ENCODE measurements around the gene TBCA. TPM values are rescaled to one million over a fixed set of nuclear protein-coding genes. Genes with fewer than 3 reads are reported as not detected.
A peak's percentile ranks its signal among the peaks of the same experiment; 100 is the strongest.

The TBCA gene
- total RNA-seq, 1 experiment from 2014 or later: 327 TPM

GRCh38 chr5:77698920-77699319 is 77.2 kb downstream of the TBCA start:
- no peak for DNase-seq (ENCODE audit: low spot score)
- Mint-ChIP-seq H3K36me3 (peaks cover 23% of the 10 kb centered on the region), H3K9me3 (peaks cover 13% of the 10 kb centered on the region; the same call in 1 of the 2 replicates), H3K4me1 (peaks cover 29% of the 10 kb centered on the region), H3K4me3 (no peak overlapping the region), H3K27me3 (ENCODE audit: low read depth) (no peaks in the 10 kb centered on the region), H3K27ac (peak overlapping the region; percentile 39; the same call in 1 of the 2 replicates)
- CTCF ChIA-PET: no interaction called here
- TF ChIP-seq NFATC4 (CRISPR knock-in tag; IDR thresholded peaks at IDR 0.05): no peak
- no peak for TF ChIP-seq ZNF671 (CRISPR knock-in tag; IDR thresholded peaks at IDR 0.05)
- TF ChIP-seq ZNF138 (CRISPR knock-in tag; conservative IDR thresholded peaks at IDR 0.05): no peak
- TF ChIP-seq ZNF219 (CRISPR knock-in tag; IDR thresholded peaks at IDR 0.05; ENCODE audit: borderline replicate concordance): no peak
- TF ChIP-seq IRF2 (CRISPR knock-in tag; IDR thresholded peaks at IDR 0.05; ENCODE audit: borderline replicate concordance, low read depth): no peak
- no peak for TF ChIP-seq ZNF232 (CRISPR knock-in tag; IDR thresholded peaks at IDR 0.05)
- TF ChIP-seq ATF1 (CRISPR knock-in tag; IDR thresholded peaks at IDR 0.05): no peak
- no peak for TF ChIP-seq FOXP1 (CRISPR knock-in tag; IDR thresholded peaks at IDR 0.05; ENCODE audit: borderline replicate concordance)
- no peak for TF ChIP-seq ZNF281 (CRISPR knock-in tag; IDR thresholded peaks at IDR 0.05)
- TF ChIP-seq OVOL2 (CRISPR knock-in tag; IDR thresholded peaks at IDR 0.05; ENCODE audit: borderline replicate concordance): no peak
- no peak for TF ChIP-seq PREB (CRISPR knock-in tag; IDR thresholded peaks at IDR 0.05; ENCODE audit: borderline replicate concordance)
- TF ChIP-seq ZNF416 (CRISPR knock-in tag; IDR thresholded peaks at IDR 0.05): no peak
- no peak for TF ChIP-seq RELA (CRISPR knock-in tag; IDR thresholded peaks at IDR 0.05; ENCODE audit: borderline replicate concordance)
- TF ChIP-seq RORB (CRISPR knock-in tag; IDR thresholded peaks at IDR 0.05): no peak
- TF ChIP-seq GRHL2 (CRISPR knock-in tag; IDR thresholded peaks at IDR 0.05; ENCODE audit: insufficient replicate concordance, severe bottlenecking): no peak
- TF ChIP-seq IRF1 (CRISPR knock-in tag; IDR thresholded peaks at IDR 0.05): no peak
- no peak for ATAC-seq
- POLR2A ChIA-PET: interaction anchor here (0.6 kb wide), 1 partner anchor 36 kb away, joined by 4 read pairs; no protein-coding TSS in a partner anchor

GRCh38 chr5:77697692-77698091 is 78.4 kb downstream of the TBCA start:
- Mint-ChIP-seq H3K27ac (no peak overlapping the region), H3K9me3 (peaks cover 13% of the 10 kb centered on the region; the same call in 1 of the 2 replicates), H3K4me1 (peaks cover 29% of the 10 kb centered on the region), H3K4me3 (no peak overlapping the region), H3K36me3 (peaks cover 16% of the 10 kb centered on the region), H3K27me3 (ENCODE audit: low read depth) (no peaks in the 10 kb centered on the region)
- CTCF ChIA-PET: no interaction called here
- POLR2A ChIA-PET: no interaction called here
- peak; percentile 89 for TF ChIP-seq ZNF121 (CRISPR knock-in tag; IDR thresholded peaks at IDR 0.05)
- TF ChIP-seq ZNF219 (CRISPR knock-in tag; IDR thresholded peaks at IDR 0.05; ENCODE audit: borderline replicate concordance): no peak
- DNase-seq (ENCODE audit: low spot score) (no peak), ATAC-seq (no peak)

- peaks cover 13% of the 10 kb centered on the region; the same call in 1 of the 2 replicates for H3K9me3 Mint-ChIP-seq
- CTCF ChIA-PET: no interaction called here
These were observed 80.0 kb downstream of the TBCA start for GRCh38 chr5:77696120-77696519.

More at GRCh38 chr5:77696120-77696519, 80.0 kb downstream of the TBCA start:
- DNase-seq (ENCODE audit: low spot score) (no peak), ATAC-seq (no peak)
- Mint-ChIP-seq H3K4me1 (peaks cover 27% of the 10 kb centered on the region), H3K4me3 (no peak overlapping the region), H3K36me3 (peaks cover 20% of the 10 kb centered on the region), H3K27me3 (ENCODE audit: low read depth) (no peaks in the 10 kb centered on the region), H3K27ac (no peak overlapping the region)
- TF ChIP-seq TEAD4 (CRISPR knock-in tag; IDR thresholded peaks at IDR 0.05): no peak
- TF ChIP-seq MAX (CRISPR knock-in tag; IDR thresholded peaks at IDR 0.05): no peak
- POLR2A ChIA-PET: no interaction called here

Measured in WTC11 (cell line).